ENCODE measurements around the gene HTR5A.

Gene HTR5A
- long read RNA-seq, partial matches to known transcripts: 0 of 1 reads
- long read RNA-seq, other reads (novel, unspliced or antisense): 1 of 1 reads

GRCh38 chr7:155069992-155070751 is at the start of gene HTR5A:
TSS of gene HTR5A (plus strand) at chr7:155070324. CDS start at chr7:155070900, 576 bp downstream.
- TF ChIP-seq REST (IDR thresholded peaks at IDR 0.05; ENCODE audit: insufficient replicate concordance, low read depth): peak; percentile 100
- TF ChIP-seq CTCF (IDR thresholded peaks at IDR 0.05; ENCODE audit: insufficient read depth, low read length): no peak
- TF ChIP-seq POLR2AphosphoS5 (IDR thresholded peaks at IDR 0.05; ENCODE audit: low read depth): peak; percentile 50; the same call in 1 of the 2 replicates
- DNase-seq (ENCODE audit: low read depth in 1 of 2, low spot score in 1 of 2): peak; percentile 60 to 77
- H3K27me3 ChIP-seq (ENCODE audit: insufficient read depth, poor library complexity, severe bottlenecking): peaks cover 4% of the 10 kb centered on the region
- H3K4me3 ChIP-seq (replicated peaks; ENCODE audit: insufficient read depth, low read length): no peak within 1 kb of the TSS
- no peak within 1 kb of the TSS for H3K27ac ChIP-seq (replicated peaks)

- no peak overlapping the region for H3K4me3 ChIP-seq (replicated peaks; ENCODE audit: insufficient read depth, low read length)
- no peak overlapping the region for H3K27ac ChIP-seq (replicated peaks)
- TF ChIP-seq CTCF (IDR thresholded peaks at IDR 0.05; ENCODE audit: insufficient read depth, low read length): no peak
- no peak for TF ChIP-seq SPI1 (IDR thresholded peaks at IDR 0.05; ENCODE audit: borderline replicate concordance, low read depth)
- TF ChIP-seq REST (IDR thresholded peaks at IDR 0.05; ENCODE audit: insufficient replicate concordance, low read depth): no peak
- no peak for TF ChIP-seq POLR2AphosphoS5 (IDR thresholded peaks at IDR 0.05; ENCODE audit: low read depth)
- no peak for TF ChIP-seq GABPA (IDR thresholded peaks at IDR 0.05; ENCODE audit: low read depth)
- DNase-seq (ENCODE audit: low read depth in 1 of 2, low spot score in 1 of 2): no peak
- H3K27me3 ChIP-seq (ENCODE audit: insufficient read depth, poor library complexity, severe bottlenecking): no peaks in the 10 kb centered on the region
Observed at GRCh38 chr7:155020996-155021395, 49.1 kb upstream of the HTR5A start.

- TF ChIP-seq CTCF (IDR thresholded peaks at IDR 0.05; ENCODE audit: insufficient read depth, low read length) (no peak), SPI1 (IDR thresholded peaks at IDR 0.05; ENCODE audit: borderline replicate concordance, low read depth) (no peak), GABPA (IDR thresholded peaks at IDR 0.05; ENCODE audit: low read depth) (no peak), POLR2AphosphoS5 (IDR thresholded peaks at IDR 0.05; ENCODE audit: low read depth) (no peak), REST (IDR thresholded peaks at IDR 0.05; ENCODE audit: insufficient replicate concordance, low read depth) (no peak)
- no peak for DNase-seq (ENCODE audit: low read depth in 1 of 2, low spot score in 1 of 2)
- H3K27me3 ChIP-seq (ENCODE audit: insufficient read depth, poor library complexity, severe bottlenecking): no peaks in the 10 kb centered on the region
- no peak overlapping the region for H3K27ac ChIP-seq (replicated peaks)
- H3K4me3 ChIP-seq (replicated peaks; ENCODE audit: insufficient read depth, low read length): no peak overlapping the region
Observed at GRCh38 chr7:155021699-155022145, 48.4 kb upstream of the HTR5A start.
